GM19023 (cell line): ENCODE data around the gene PHB1.

Source experiments
- ATAC-seq: cut with Tn5 transposase; IDR thresholded peaks from one replicate; pipeline ENCODE4 v1.9.1; 2021; ENCODE audit warnings: mild to moderate bottlenecking, moderate library complexity; ENCODE audit not compliant: unreplicated experiment

Gene PHB1

GRCh38 chr17:49357516-49357915 lies 57.2 kb downstream of the PHB1 start:
- no peak for ATAC-seq

- no peak for ATAC-seq
These were observed 58.4 kb downstream of the PHB1 start for GRCh38 chr17:49356320-49356719.
